ENCODE measurements around the gene BICD1. TPM values are rescaled to one million over a fixed set of nuclear protein-coding genes. Genes with fewer than 3 reads are reported as not detected.

Gene BICD1
- total and polyA plus RNA-seq, 2 of the 13 experiments (the other 11 are each of a cell fraction or from before 2014, with no cell fraction given), result 4.5 to 5.2 TPM

DNA sequence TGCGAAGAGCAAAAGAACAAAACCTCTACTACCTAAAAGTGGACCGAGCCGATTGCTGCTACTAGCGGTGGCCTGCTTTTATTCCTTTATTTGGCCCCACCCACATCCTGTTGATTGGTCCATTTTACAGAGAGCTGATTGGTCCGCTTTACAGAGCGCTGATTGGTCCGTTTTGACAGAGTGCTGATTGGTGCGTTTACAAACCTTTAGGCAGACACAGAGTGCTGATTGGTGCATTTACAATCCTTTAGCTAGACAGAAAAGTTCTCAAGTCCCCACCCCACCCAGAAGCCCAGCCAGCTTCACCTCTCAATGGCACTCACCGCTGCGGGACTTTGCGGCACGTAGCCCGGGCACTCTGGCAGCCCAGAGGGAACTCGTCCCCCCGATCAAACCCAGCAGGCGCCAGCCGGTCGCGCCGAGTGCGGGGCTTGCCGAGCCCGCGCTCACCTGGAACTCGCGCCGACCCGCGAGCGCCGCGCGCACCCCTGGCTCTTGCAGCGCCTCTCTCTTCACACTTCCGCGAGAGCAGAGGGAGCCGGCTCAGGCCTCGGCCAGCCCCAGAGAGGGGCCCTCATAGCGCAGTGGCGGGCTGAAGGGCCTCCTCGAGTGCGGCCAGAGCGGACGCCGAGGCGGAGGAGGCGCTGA, 284.0 kb downstream of the BICD1 start (continued):
- TF ChIP-seq, protein P1, sequence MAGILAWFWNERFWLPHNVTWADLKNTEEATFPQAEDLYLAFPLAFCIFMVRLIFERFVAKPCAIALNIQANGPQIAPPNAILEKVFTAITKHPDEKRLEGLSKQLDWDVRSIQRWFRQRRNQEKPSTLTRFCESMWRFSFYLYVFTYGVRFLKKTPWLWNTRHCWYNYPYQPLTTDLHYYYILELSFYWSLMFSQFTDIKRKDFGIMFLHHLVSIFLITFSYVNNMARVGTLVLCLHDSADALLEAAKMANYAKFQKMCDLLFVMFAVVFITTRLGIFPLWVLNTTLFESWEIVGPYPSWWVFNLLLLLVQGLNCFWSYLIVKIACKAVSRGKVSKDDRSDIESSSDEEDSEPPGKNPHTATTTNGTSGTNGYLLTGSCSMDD (CRISPR knock-in tag; IDR thresholded peaks at IDR 0.05), result no peak
- TF ChIP-seq STAG1 (CRISPR knock-in tag; IDR thresholded peaks at IDR 0.05) (no peak), ZNF34 (CRISPR knock-in tag; IDR thresholded peaks at IDR 0.05; ENCODE audit: borderline replicate concordance) (no peak), ISL2 (CRISPR knock-in tag; IDR thresholded peaks at IDR 0.05) (no peak), SIX1 (CRISPR knock-in tag; IDR thresholded peaks at IDR 0.05; ENCODE audit: borderline replicate concordance) (no peak), ZFP41 (CRISPR knock-in tag; IDR thresholded peaks at IDR 0.05; ENCODE audit: borderline replicate concordance) (no peak), ZNF180 (CRISPR knock-in tag; IDR thresholded peaks at IDR 0.05; ENCODE audit: borderline replicate concordance, low read depth) (no peak), ZNF619 (CRISPR knock-in tag; IDR thresholded peaks at IDR 0.05) (no peak), PTBP1 (IDR thresholded peaks at IDR 0.05; ENCODE audit: low read depth, low read length, poor library complexity, severe bottlenecking) (no peak), SALL2 (CRISPR knock-in tag; IDR thresholded peaks at IDR 0.05) (no peak)
- TF ChIP-seq, protein P2, sequence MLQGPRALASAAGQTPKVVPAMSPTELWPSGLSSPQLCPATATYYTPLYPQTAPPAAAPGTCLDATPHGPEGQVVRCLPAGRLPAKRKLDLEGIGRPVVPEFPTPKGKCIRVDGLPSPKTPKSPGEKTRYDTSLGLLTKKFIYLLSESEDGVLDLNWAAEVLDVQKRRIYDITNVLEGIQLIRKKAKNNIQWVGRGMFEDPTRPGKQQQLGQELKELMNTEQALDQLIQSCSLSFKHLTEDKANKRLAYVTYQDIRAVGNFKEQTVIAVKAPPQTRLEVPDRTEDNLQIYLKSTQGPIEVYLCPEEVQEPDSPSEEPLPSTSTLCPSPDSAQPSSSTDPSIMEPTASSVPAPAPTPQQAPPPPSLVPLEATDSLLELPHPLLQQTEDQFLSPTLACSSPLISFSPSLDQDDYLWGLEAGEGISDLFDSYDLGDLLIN (CRISPR knock-in tag; IDR thresholded peaks at IDR 0.05; ENCODE audit: borderline replicate concordance), result no peak
- TF ChIP-seq, protein P3, sequence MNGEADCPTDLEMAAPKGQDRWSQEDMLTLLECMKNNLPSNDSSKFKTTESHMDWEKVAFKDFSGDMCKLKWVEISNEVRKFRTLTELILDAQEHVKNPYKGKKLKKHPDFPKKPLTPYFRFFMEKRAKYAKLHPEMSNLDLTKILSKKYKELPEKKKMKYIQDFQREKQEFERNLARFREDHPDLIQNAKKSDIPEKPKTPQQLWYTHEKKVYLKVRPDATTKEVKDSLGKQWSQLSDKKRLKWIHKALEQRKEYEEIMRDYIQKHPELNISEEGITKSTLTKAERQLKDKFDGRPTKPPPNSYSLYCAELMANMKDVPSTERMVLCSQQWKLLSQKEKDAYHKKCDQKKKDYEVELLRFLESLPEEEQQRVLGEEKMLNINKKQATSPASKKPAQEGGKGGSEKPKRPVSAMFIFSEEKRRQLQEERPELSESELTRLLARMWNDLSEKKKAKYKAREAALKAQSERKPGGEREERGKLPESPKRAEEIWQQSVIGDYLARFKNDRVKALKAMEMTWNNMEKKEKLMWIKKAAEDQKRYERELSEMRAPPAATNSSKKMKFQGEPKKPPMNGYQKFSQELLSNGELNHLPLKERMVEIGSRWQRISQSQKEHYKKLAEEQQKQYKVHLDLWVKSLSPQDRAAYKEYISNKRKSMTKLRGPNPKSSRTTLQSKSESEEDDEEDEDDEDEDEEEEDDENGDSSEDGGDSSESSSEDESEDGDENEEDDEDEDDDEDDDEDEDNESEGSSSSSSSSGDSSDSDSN (CRISPR knock-in tag; IDR thresholded peaks at IDR 0.05), result peak; percentile 86
- TF ChIP-seq, protein P4, sequence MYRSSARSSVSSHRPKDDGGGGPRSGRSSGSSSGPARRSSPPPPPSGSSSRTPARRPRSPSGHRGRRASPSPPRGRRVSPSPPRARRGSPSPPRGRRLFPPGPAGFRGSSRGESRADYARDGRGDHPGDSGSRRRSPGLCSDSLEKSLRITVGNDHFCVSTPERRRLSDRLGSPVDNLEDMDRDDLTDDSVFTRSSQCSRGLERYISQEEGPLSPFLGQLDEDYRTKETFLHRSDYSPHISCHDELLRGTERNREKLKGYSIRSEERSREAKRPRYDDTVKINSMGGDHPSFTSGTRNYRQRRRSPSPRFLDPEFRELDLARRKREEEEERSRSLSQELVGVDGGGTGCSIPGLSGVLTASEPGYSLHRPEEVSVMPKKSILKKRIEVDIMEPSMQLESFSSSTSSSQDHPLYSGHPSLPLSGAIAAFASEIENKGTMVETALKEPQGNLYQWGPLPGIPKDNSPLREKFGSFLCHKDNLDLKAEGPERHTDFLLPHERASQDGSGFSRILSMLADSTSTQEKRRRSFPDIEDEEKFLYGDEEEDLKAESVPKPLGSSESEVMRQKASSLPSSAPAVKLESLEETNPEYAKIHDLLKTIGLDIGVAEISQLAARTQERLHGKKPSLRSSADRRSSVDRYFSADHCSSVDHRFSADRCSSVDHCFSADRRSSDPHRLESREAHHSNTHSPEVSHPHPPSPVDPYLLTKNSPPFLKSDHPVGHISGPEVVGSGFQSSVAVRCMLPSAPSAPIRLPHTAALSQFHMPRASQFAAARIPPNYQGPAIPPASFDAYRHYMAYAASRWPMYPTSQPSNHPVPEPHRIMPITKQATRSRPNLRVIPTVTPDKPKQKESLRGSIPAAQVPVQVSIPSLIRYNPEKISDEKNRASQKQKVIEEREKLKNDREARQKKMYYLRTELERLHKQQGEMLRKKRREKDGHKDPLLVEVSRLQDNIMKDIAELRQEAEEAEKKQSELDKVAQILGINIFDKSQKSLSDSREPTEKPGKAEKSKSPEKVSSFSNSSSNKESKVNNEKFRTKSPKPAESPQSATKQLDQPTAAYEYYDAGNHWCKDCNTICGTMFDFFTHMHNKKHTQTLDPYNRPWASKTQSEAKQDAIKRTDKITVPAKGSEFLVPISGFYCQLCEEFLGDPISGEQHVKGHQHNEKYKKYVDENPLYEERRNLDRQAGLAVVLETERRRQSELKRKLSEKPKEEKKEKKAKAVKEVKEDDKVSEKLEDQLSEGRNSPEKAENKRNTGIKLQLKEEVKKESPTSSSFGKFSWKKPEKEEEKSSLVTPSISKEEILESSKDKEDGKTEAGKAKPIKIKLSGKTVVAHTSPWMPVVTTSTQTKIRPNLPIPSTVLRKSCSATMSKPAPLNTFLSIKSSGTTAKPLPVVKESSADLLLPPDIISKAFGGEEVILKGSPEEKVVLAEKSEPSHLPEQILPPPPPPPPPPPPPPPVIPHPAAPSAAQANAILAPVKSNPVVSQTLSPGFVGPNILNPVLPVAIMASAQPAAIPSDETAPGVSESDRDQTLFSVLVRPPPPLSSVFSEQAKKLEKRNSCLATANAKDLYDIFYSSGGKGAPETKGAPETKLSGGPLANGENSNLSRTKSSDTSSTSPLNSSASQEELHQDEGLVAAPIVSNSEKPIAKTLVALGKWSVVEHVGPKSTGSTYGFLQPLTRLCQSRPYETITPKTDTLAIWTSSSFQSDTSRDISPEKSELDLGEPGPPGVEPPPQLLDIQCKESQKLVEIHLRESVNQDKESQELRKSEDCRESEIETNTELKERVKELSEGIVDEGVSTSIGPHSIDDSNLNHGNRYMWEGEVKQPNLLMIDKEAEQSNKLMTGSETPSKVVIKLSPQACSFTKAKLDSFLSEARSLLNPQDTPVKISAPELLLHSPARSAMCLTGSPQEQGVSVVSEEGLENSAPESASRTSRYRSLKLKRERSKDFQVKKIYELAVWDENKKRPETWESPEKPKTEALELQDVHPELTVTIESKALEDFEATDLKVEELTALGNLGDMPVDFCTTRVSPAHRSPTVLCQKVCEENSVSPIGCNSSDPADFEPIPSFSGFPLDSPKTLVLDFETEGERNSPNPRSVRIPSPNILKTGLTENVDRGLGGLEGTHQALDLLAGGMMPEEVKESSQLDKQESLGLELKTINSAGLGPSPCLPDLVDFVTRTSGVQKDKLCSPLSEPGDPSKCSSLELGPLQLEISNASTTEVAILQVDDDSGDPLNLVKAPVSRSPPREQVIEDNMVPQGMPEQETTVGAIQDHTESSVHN (CRISPR knock-in tag; IDR thresholded peaks at IDR 0.05), result no peak
- TF ChIP-seq, protein P5, sequence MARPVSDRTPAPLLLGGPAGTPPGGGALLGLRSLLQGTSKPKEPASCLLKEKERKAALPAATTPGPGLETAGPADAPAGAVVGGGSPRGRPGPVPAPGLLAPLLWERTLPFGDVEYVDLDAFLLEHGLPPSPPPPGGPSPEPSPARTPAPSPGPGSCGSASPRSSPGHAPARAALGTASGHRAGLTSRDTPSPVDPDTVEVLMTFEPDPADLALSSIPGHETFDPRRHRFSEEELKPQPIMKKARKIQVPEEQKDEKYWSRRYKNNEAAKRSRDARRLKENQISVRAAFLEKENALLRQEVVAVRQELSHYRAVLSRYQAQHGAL (CRISPR knock-in tag; IDR thresholded peaks at IDR 0.05; ENCODE audit: not compliant biosample characterization), result no peak

Data from HepG2 (cell line).